Measurements from ENCODE around the gene IMMP2L. TPM values are rescaled to one million over a fixed set of nuclear protein-coding genes. Genes with fewer than 3 reads are reported as not detected.

The IMMP2L gene
- total RNA-seq, 1 donor: 19.9 TPM

GRCh38 chr7:111499027-111499426 is 63.3 kb downstream of the IMMP2L start:
- Histone ChIP-seq H4K20me1 (ENCODE audit: insufficient read depth, low read length) (no peaks in the 10 kb centered on the region), H3K27me3 (ENCODE audit: insufficient read depth, low read length) (no peaks in the 10 kb centered on the region), H3K27ac (ENCODE audit: low read depth, low read length) (no peak overlapping the region), H3K36me3 (ENCODE audit: insufficient read depth, low read length) (no peaks in the 10 kb centered on the region), H3K4me3 (ENCODE audit: insufficient read depth, low read length) (no peak overlapping the region), H3K9me3 (ENCODE audit: low read depth, low read length) (no peaks in the 10 kb centered on the region), H2AFZ (ENCODE audit: low read length) (no peak overlapping the region), H3K4me1 (ENCODE audit: insufficient read depth, low read length) (peaks cover 4% of the 10 kb centered on the region), H3K79me2 (ENCODE audit: insufficient read depth, low read length) (no peaks in the 10 kb centered on the region), H3K4me2 (ENCODE audit: insufficient read depth, low read length) (peak overlapping the region; percentile 15)
- peak; percentile 86 for DNase-seq (ENCODE audit: insufficient read length, low spot score, missing footprints)
- no peak for TF ChIP-seq CTCF (IDR thresholded peaks at IDR 0.05; ENCODE audit: extremely low read depth, low read depth, low read length)

- H3K27me3 ChIP-seq (ENCODE audit: insufficient read depth, low read length): no peaks in the 10 kb centered on the region
- no peak overlapping the region for H2AFZ ChIP-seq (ENCODE audit: low read length)
- H3K4me2 ChIP-seq (ENCODE audit: insufficient read depth, low read length): peak overlapping the region; percentile 15
- no peak for TF ChIP-seq CTCF (IDR thresholded peaks at IDR 0.05; ENCODE audit: extremely low read depth, low read depth, low read length)
- no peak overlapping the region for H3K4me3 ChIP-seq (ENCODE audit: insufficient read depth, low read length)
- H3K4me1 ChIP-seq (ENCODE audit: insufficient read depth, low read length): peaks cover 4% of the 10 kb centered on the region
- H4K20me1 ChIP-seq (ENCODE audit: insufficient read depth, low read length): no peaks in the 10 kb centered on the region
- no peak overlapping the region for H3K27ac ChIP-seq (ENCODE audit: low read depth, low read length)
- no peaks in the 10 kb centered on the region for H3K36me3 ChIP-seq (ENCODE audit: insufficient read depth, low read length)
- H3K9me3 ChIP-seq (ENCODE audit: low read depth, low read length): no peaks in the 10 kb centered on the region
- H3K79me2 ChIP-seq (ENCODE audit: insufficient read depth, low read length): no peaks in the 10 kb centered on the region
- DNase-seq (ENCODE audit: insufficient read length, low spot score, missing footprints): peak; percentile 65
These were observed 63.8 kb downstream of the IMMP2L start for GRCh38 chr7:111498391-111499007.

GRCh38 chr7:111495173-111495810 is 67.0 kb downstream of the IMMP2L start:
- H3K27ac ChIP-seq (ENCODE audit: low read depth, low read length): no peak overlapping the region
- no peaks in the 10 kb centered on the region for H3K27me3 ChIP-seq (ENCODE audit: insufficient read depth, low read length)
- H3K36me3 ChIP-seq (ENCODE audit: insufficient read depth, low read length): no peaks in the 10 kb centered on the region
- H3K4me2 ChIP-seq (ENCODE audit: insufficient read depth, low read length): no peak overlapping the region
- peaks cover 4% of the 10 kb centered on the region for H3K4me1 ChIP-seq (ENCODE audit: insufficient read depth, low read length)
- no peak for TF ChIP-seq CTCF (IDR thresholded peaks at IDR 0.05; ENCODE audit: extremely low read depth, low read depth, low read length)
- DNase-seq (ENCODE audit: insufficient read length, low spot score, missing footprints): peak; percentile 13
- no peak overlapping the region for H2AFZ ChIP-seq (ENCODE audit: low read length)
- no peaks in the 10 kb centered on the region for H4K20me1 ChIP-seq (ENCODE audit: insufficient read depth, low read length)
- H3K9me3 ChIP-seq (ENCODE audit: low read depth, low read length): no peaks in the 10 kb centered on the region
- no peaks in the 10 kb centered on the region for H3K79me2 ChIP-seq (ENCODE audit: insufficient read depth, low read length)
- no peak overlapping the region for H3K4me3 ChIP-seq (ENCODE audit: insufficient read depth, low read length)

GRCh38 chr7:111492234-111492633 is 70.1 kb downstream of the IMMP2L start:
- Histone ChIP-seq H3K79me2 (ENCODE audit: insufficient read depth, low read length) (no peaks in the 10 kb centered on the region), H2AFZ (ENCODE audit: low read length) (no peak overlapping the region)

More at GRCh38 chr7:111492234-111492633, 70.1 kb downstream of the IMMP2L start:
- Histone ChIP-seq H3K4me3 (ENCODE audit: insufficient read depth, low read length) (no peak overlapping the region), H3K27ac (ENCODE audit: low read depth, low read length) (no peak overlapping the region), H4K20me1 (ENCODE audit: insufficient read depth, low read length) (no peaks in the 10 kb centered on the region), H3K36me3 (ENCODE audit: insufficient read depth, low read length) (no peaks in the 10 kb centered on the region), H3K9me3 (ENCODE audit: low read depth, low read length) (no peaks in the 10 kb centered on the region), H3K27me3 (ENCODE audit: insufficient read depth, low read length) (no peaks in the 10 kb centered on the region), H3K4me2 (ENCODE audit: insufficient read depth, low read length) (no peak overlapping the region), H3K4me1 (ENCODE audit: insufficient read depth, low read length) (peaks cover under 1% of the 10 kb centered on the region)
- TF ChIP-seq CTCF (IDR thresholded peaks at IDR 0.05; ENCODE audit: extremely low read depth, low read depth, low read length): no peak
- no peak for DNase-seq (ENCODE audit: insufficient read length, low spot score, missing footprints)

Measured in osteoblast (primary cell).